Retinal pigment epithelial cell (primary cell): ENCODE results near the gene LSM3.

ENCODE experiments used
- DNase-seq: peaks from one replicate; pipeline ENCODE4 v3.0.0-alpha.2; 2010; ENCODE audit warnings: low read depth
- H3K4me3 ChIP-seq: 2 replicates; pipeline ENCODE4 v1.5.1; 2011; ENCODE audit warnings: mild to moderate bottlenecking, low read length, control low read depth, moderate library complexity
- CTCF ChIP-seq: conservative IDR thresholded peaks from 2 replicates; pipeline ENCODE4 v1.5.1; 2011; ENCODE audit warnings: low read depth, low read length, control low read depth, inconsistent platforms

LSM3 gene

GRCh38 chr3:14138878-14139655, 39.5 kb upstream of the LSM3 start:
- no peak for TF ChIP-seq CTCF
- no peak overlapping the region for H3K4me3 ChIP-seq
- no peak for DNase-seq

- no peak overlapping the region for H3K4me3 ChIP-seq
- no peak for DNase-seq
- no peak for TF ChIP-seq CTCF
Observed at GRCh38 chr3:14139771-14140170, 38.8 kb upstream of the LSM3 start.

- TF ChIP-seq CTCF, result no peak
- no peak for DNase-seq
- no peak overlapping the region for H3K4me3 ChIP-seq
Observed at GRCh38 chr3:14140668-14141067, 37.9 kb upstream of the LSM3 start.

GRCh38 chr3:14141144-14141543, 37.5 kb upstream of the LSM3 start:
- no peak overlapping the region for H3K4me3 ChIP-seq
- no peak for TF ChIP-seq CTCF
- DNase-seq, result no peak

- H3K4me3 ChIP-seq, result no peak overlapping the region
- TF ChIP-seq CTCF, result no peak
- DNase-seq, result no peak
Observed at GRCh38 chr3:14141602-14142341, 36.8 kb upstream of the LSM3 start.

- TF ChIP-seq CTCF, result no peak
- DNase-seq, result no peak
- no peak overlapping the region for H3K4me3 ChIP-seq
Observed at GRCh38 chr3:14142567-14143270, 35.9 kb upstream of the LSM3 start.
